ENCODE data around the gene MTMR10.

MTMR10 gene

DNA sequence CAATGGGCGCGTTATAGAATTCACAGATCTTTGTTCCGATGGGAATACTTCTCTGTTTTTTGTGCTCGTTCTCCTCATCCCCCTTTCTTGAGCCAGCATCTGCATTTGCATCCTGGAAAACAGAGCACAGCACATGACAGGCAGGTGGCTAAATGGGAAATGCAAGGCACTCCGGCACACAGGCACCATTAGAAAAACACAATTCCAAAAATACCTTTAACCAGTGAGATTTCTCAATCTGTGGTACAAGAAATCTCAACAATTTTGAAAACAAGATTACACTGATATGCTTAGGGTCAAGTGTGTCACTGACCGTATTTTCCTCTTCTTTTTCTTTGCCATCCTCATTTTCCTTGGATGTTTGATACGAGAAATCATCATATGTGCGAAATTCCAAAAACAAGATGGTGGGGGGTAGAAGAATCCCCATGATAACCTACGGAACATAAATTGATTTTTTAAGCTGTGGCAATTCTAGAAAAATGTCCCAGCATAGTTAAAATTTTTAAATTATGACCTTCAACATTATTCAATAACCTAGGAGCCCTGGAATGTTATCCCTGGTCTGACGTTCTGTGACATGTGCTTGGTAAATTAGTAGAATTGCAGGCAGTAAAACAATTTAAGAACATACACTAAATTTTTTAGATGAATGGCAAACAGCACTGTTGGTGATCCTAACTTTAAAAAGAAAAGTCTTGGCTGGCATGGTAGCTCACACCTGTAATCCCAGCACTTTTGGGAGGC is 46.5 kb upstream of the MTMR10 start:
- Histone ChIP-seq H3K79me2 (ENCODE audit: low read length) (no peaks in the 10 kb centered on the region), H3K9me2 (replicated peaks; ENCODE audit: insufficient read depth, low read length) (no peaks in the 10 kb centered on the region), H3K36me3 (replicated peaks; ENCODE audit: insufficient read depth, low read length) (no peaks in the 10 kb centered on the region), H3K27ac (ENCODE audit: low read length) (no peak overlapping the region), H3K4me3 (ENCODE audit: low read length) (no peak overlapping the region), H3K4me1 (ENCODE audit: low read length) (peaks cover 16% of the 10 kb centered on the region), H3K4me2 (ENCODE audit: low read depth, low read length) (no peak overlapping the region), H4K20me1 (ENCODE audit: insufficient read depth, low read length) (no peaks in the 10 kb centered on the region), H3K9ac (ENCODE audit: low read length) (no peak overlapping the region), H3K9me3 (replicated peaks; ENCODE audit: insufficient read depth, low read length) (no peaks in the 10 kb centered on the region), H3K27me3 (replicated peaks; ENCODE audit: insufficient read depth, low read length) (no peaks in the 10 kb centered on the region), H3F3A (ENCODE audit: insufficient read depth, low read length) (no peaks in the 10 kb centered on the region), H2AFZ (ENCODE audit: low read length) (no peak overlapping the region)
- no peak for TF ChIP-seq EZH2 (optimal IDR thresholded peaks at IDR 0.05; ENCODE audit: low read depth, low read length)
- TF ChIP-seq, protein P1, sequence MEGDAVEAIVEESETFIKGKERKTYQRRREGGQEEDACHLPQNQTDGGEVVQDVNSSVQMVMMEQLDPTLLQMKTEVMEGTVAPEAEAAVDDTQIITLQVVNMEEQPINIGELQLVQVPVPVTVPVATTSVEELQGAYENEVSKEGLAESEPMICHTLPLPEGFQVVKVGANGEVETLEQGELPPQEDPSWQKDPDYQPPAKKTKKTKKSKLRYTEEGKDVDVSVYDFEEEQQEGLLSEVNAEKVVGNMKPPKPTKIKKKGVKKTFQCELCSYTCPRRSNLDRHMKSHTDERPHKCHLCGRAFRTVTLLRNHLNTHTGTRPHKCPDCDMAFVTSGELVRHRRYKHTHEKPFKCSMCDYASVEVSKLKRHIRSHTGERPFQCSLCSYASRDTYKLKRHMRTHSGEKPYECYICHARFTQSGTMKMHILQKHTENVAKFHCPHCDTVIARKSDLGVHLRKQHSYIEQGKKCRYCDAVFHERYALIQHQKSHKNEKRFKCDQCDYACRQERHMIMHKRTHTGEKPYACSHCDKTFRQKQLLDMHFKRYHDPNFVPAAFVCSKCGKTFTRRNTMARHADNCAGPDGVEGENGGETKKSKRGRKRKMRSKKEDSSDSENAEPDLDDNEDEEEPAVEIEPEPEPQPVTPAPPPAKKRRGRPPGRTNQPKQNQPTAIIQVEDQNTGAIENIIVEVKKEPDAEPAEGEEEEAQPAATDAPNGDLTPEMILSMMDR (IDR thresholded peaks at IDR 0.05; ENCODE audit: low read length): no peak
- TF ChIP-seq EZH2phosphoT487 (IDR thresholded peaks at IDR 0.05; ENCODE audit: low read length): no peak
- no peak for DNase-seq

DNA sequence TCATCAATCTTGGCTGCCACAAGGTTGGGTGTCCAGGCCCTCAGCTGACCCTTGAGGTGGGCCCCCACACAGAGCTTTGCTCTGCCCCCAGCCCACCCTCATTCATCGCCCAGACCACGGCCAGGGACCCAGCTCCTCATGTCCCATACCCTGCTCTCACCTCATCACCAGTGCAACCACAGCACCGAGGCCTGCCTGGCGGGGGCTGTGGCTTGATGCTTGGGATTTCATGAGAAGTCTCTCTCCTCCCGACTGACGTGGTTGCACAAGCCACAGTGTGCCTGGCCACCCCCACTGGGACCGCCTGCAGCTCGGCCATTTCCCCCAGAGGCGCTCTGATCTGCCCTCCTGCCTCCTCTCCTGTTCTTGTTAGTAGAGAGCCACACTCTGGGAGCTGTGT is 45.4 kb upstream of the MTMR10 start:
- H3K9ac ChIP-seq (ENCODE audit: low read length): no peak overlapping the region
- no peaks in the 10 kb centered on the region for H3K9me3 ChIP-seq (replicated peaks; ENCODE audit: insufficient read depth, low read length)
- no peaks in the 10 kb centered on the region for H4K20me1 ChIP-seq (ENCODE audit: insufficient read depth, low read length)
- H3K36me3 ChIP-seq (replicated peaks; ENCODE audit: insufficient read depth, low read length): no peaks in the 10 kb centered on the region
- H3F3A ChIP-seq (ENCODE audit: insufficient read depth, low read length): 0 out of 2 replicates have a peak, but pooled peaks cover under 1% of the 10 kb centered on the region
- no peaks in the 10 kb centered on the region for H3K9me2 ChIP-seq (replicated peaks; ENCODE audit: insufficient read depth, low read length)
- DNase-seq: no peak
- H2AFZ ChIP-seq (ENCODE audit: low read length): no peak overlapping the region
- peaks cover 26% of the 10 kb centered on the region for H3K4me1 ChIP-seq (ENCODE audit: low read length)
- no peaks in the 10 kb centered on the region for H3K27me3 ChIP-seq (replicated peaks; ENCODE audit: insufficient read depth, low read length)
- no peak overlapping the region for H3K4me2 ChIP-seq (ENCODE audit: low read depth, low read length)
- H3K27ac ChIP-seq (ENCODE audit: low read length): no peak overlapping the region
- H3K4me3 ChIP-seq (ENCODE audit: low read length): no peak overlapping the region
- H3K79me2 ChIP-seq (ENCODE audit: low read length): no peaks in the 10 kb centered on the region
- TF ChIP-seq EZH2 (optimal IDR thresholded peaks at IDR 0.05; ENCODE audit: low read depth, low read length): no peak
- TF ChIP-seq, protein P1 (IDR thresholded peaks at IDR 0.05; ENCODE audit: low read length): no peak
- TF ChIP-seq EZH2phosphoT487 (IDR thresholded peaks at IDR 0.05; ENCODE audit: low read length): no peak

DNA sequence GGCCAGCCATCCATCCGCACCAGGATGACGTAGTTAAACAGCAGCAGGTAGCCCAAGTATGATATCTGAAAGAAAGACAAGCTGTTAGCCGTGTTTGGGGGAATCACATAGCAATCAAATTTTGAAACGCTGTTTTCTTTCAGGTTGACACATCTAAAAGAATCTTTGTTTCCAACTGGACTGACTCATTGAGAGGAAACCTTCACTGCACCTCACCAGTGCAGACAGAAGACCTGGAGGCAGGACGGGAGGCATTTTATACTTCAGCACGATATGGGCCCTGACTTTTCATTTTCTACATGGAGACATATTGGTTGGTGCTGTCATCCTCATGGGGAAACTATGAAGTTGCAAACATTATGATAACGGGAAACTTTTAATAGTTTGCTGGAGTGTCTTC is 44.2 kb upstream of the MTMR10 start:
- no peak for DNase-seq

More for the DNA sequence above, 44.2 kb upstream of the MTMR10 start:
- H3K36me3 ChIP-seq (replicated peaks; ENCODE audit: insufficient read depth, low read length): no peaks in the 10 kb centered on the region
- TF ChIP-seq, protein P1 (IDR thresholded peaks at IDR 0.05; ENCODE audit: low read length): no peak
- no peak for TF ChIP-seq EZH2phosphoT487 (IDR thresholded peaks at IDR 0.05; ENCODE audit: low read length)
- no peak for TF ChIP-seq EZH2 (optimal IDR thresholded peaks at IDR 0.05; ENCODE audit: low read depth, low read length)
- peaks cover 8% of the 10 kb centered on the region; the same call in 1 of the 2 replicates for H3F3A ChIP-seq (ENCODE audit: insufficient read depth, low read length)
- H3K4me2 ChIP-seq (ENCODE audit: low read depth, low read length): no peak overlapping the region
- no peak overlapping the region for H3K4me3 ChIP-seq (ENCODE audit: low read length)
- H3K27me3 ChIP-seq (replicated peaks; ENCODE audit: insufficient read depth, low read length): no peaks in the 10 kb centered on the region
- H3K9me2 ChIP-seq (replicated peaks; ENCODE audit: insufficient read depth, low read length): no peaks in the 10 kb centered on the region
- H3K4me1 ChIP-seq (ENCODE audit: low read length): peaks cover 37% of the 10 kb centered on the region
- H3K27ac ChIP-seq (ENCODE audit: low read length): no peak overlapping the region
- H3K9ac ChIP-seq (ENCODE audit: low read length): no peak overlapping the region
- H2AFZ ChIP-seq (ENCODE audit: low read length): no peak overlapping the region
- H4K20me1 ChIP-seq (ENCODE audit: insufficient read depth, low read length): no peaks in the 10 kb centered on the region
- no peaks in the 10 kb centered on the region for H3K79me2 ChIP-seq (ENCODE audit: low read length)
- H3K9me3 ChIP-seq (replicated peaks; ENCODE audit: insufficient read depth, low read length): no peaks in the 10 kb centered on the region
